A673 (cell line): ENCODE measurements around the gene HMBS. TPM values are rescaled to one million over a fixed set of nuclear protein-coding genes. Genes with fewer than 3 reads are reported as not detected.

Experiments
- BruUV-seq: library from RNA; stranded (reverse); fragments of 400-500 nt; replicated peaks from 2 replicates; lab custom pipeline; 2021; lab: Mats Ljungman, UMichigan
- CTCF ChIA-PET: fragments of 300-600 bp; sonication (Branson Sonifier 250); formaldehyde crosslinking; loops from one replicate; lab custom pipeline; 2022; ENCODE audit warnings: antibody characterized with exemption; lab: Charles Lee
- POLR2A ChIA-PET: fragments of 300-600 bp; sonication (Branson Sonifier 250); formaldehyde crosslinking; loops from one replicate; lab custom pipeline; 2022; ENCODE audit warnings: antibody characterized with exemption; ENCODE audit not compliant: low non-redundant PET; lab: Charles Lee
- DNase-seq: peaks from one replicate; pipeline ENCODE4 v3.0.0-alpha.2; 2015; ENCODE audit warnings: low spot score
- H3K27ac ChIP-seq: fragments of 200-600 bp; sonication (generic); 2 replicates; pipeline ENCODE4 v1.5.1; 2016; ENCODE audit warnings: mixed run types, low read depth, mild to moderate bottlenecking, mixed read lengths, antibody characterized with exemption, low read length; ENCODE audit not compliant: poor library complexity, severe bottlenecking
- H3K27me3 ChIP-seq: fragments of 200-600 bp; sonication (generic); replicated peaks from 2 replicates; pipeline ENCODE4 v1.6.1; 2017; ENCODE audit warnings: mixed run types, low read depth, mild to moderate bottlenecking, mixed read lengths, antibody characterized with exemption, low read length; ENCODE audit not compliant: insufficient read depth, poor library complexity
- H3K36me3 ChIP-seq: fragments of 200-600 bp; sonication (generic); 2 replicates; pipeline ENCODE4 v1.6.1; 2016; ENCODE audit warnings: mixed run types, mild to moderate bottlenecking, mixed read lengths, antibody characterized with exemption, low read length; ENCODE audit not compliant: insufficient read depth, poor library complexity, severe bottlenecking
- H3K4me1 ChIP-seq: fragments of 200-600 bp; sonication (generic); 2 replicates; pipeline ENCODE4 v1.6.1; 2017; ENCODE audit warnings: mixed run types, mild to moderate bottlenecking, mixed read lengths, antibody characterized with exemption, low read length; ENCODE audit not compliant: insufficient read depth, poor library complexity, severe bottlenecking
- H3K4me3 ChIP-seq: fragments of 200-600 bp; sonication (generic); 2 replicates; pipeline ENCODE4 v1.5.1; 2016; ENCODE audit warnings: low read depth, mixed run types, mild to moderate bottlenecking, mixed read lengths, low read length; ENCODE audit not compliant: poor library complexity, severe bottlenecking
- H3K9me3 ChIP-seq: fragments of 200-600 bp; sonication (generic); 2 replicates; pipeline ENCODE4 v1.6.1; 2016; ENCODE audit warnings: mixed run types, low read depth, mild to moderate bottlenecking, mixed read lengths, antibody characterized with exemption, low read length; ENCODE audit not compliant: poor library complexity, severe bottlenecking
- CTCF ChIP-seq: fragments of 300-800, 200-600 bp; sonication (generic); conservative IDR thresholded peaks from 2 replicates; pipeline ENCODE4 v1.5.1; 2017; ENCODE audit warnings: low read depth, mild to moderate bottlenecking, antibody characterized with exemption, low read length, moderate library complexity, mixed read lengths
- EZH2 ChIP-seq: fragments of 200-600 bp; sonication (generic); IDR thresholded peaks from 2 replicates; pipeline ENCODE4 v1.6.1; 2017; ENCODE audit warnings: borderline replicate concordance, low read depth, mild to moderate bottlenecking, mixed read lengths, antibody characterized with exemption, low read length; ENCODE audit not compliant: poor library complexity, severe bottlenecking
- intact Hi-C: fragments of 100-400 bp; cut with micrococcal nuclease; formaldehyde crosslinking; loops from one replicate; pipeline ENCODE4 v1.10.0; 2022; ENCODE audit not compliant: unreplicated experiment
- total RNA-seq: library from RNA; stranded (reverse); gene quantifications from 2 replicates; pipeline ENCODE4 v1.2.3, GENCODE V29; 2021

Gene HMBS
- total RNA-seq, 1 experiment from 2014 or later = 72.5 TPM

DNA sequence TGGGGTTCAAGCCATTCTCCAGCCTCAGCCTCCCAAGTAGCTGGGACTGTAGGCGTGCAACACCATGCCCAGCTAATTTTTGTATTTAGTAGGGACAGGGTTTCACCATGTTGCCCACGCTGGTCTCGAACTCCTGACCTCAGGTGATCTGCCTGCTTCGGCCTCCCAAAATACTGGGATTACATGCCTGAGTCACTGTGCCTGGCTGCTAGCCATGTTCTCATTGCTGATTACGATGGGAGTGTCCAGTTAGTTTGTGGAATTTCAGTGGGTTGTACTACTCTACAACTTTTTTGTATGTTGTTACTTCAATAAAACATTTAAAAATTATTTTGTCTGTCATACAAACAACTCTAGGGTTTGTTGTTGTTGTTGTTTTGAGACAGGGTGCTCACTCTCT is 21.9 kb upstream of the HMBS start:
- Histone ChIP-seq H3K9me3 (no peaks in the 10 kb centered on the region), H3K36me3 (no peaks in the 10 kb centered on the region), H3K4me3 (no peak overlapping the region), H3K27me3 (no peaks in the 10 kb centered on the region), H3K27ac (no peak overlapping the region), H3K4me1 (peaks cover 3% of the 10 kb centered on the region)
- ChIA-PET CTCF (no interaction called here), POLR2A (no interaction called here)
- intact Hi-C loops = no loop called here
- TF ChIP-seq EZH2 = no peak
- TF ChIP-seq CTCF = no peak
- DNase-seq = no peak
- no TSS peak for BruUV-seq

GRCh38 chr11:119065369-119065768 is 19.3 kb upstream of the HMBS start:
- TF ChIP-seq EZH2 (no peak), CTCF (peak; percentile 69)
- BruUV-seq = no TSS peak
- ChIA-PET POLR2A (no interaction called here), CTCF (interaction anchor here (0.6 to 1.1 kb wide), 6 partner anchors 9 to 896 kb away, joined by 3 to 7 read pairs (median 4); no protein-coding TSS in a partner anchor)
- peaks cover 4% of the 10 kb centered on the region for H3K36me3 ChIP-seq
- peak; percentile 70 for DNase-seq
- intact Hi-C loops = loop anchor here (5.0 kb wide), 1 partner anchor 37 kb away; the partner anchor contains the start of gene DPAGT1
- H3K27me3 ChIP-seq = no peaks in the 10 kb centered on the region
- H3K27ac ChIP-seq = no peak overlapping the region
- peaks cover 5% of the 10 kb centered on the region for H3K4me1 ChIP-seq
- no peaks in the 10 kb centered on the region for H3K9me3 ChIP-seq
- no peak overlapping the region for H3K4me3 ChIP-seq

DNA sequence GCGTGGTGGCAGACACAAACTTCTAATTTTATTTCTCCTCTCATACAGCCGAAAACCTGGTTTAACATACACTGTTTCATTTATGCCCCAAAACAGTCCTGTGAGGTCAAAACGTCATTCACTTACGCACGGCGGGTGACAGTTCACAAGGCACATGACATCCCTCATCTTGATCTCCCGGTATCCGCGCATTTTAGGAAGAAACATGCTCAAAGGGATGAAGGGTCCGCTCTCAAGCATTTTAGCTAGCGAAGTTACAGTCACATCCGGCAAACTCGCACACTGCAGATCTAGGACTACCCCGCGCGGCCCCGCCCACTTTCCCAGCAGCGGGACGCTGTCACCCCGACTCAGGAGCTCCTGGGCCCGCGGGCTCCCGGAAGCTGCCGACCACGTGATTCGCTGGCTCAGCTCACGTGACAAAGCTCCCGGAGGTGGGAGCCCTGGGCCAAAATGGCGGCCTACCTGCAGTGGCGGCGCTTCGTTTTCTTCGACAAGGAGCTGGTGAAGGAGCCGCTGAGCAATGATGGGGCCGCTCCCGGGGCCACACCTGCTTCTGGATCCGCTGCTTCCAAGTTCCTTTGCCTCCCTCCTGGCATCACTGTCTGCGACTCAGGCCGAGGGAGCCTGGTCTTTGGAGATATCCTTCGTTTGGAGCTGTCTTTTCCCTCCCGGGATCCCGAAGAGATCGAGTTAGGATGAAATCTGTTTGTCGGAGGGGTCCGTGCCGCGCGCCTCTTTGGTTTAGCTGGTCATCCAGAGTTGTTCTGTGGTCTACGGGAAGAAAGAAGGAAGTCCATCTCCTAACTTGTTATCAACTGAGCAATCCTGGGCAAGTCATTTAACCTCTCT is 17.1 kb upstream of the HMBS start, which contains the start of gene VPS11:
VPS11 (plus strand) TSS at position 448 of the 852 bp plus-strand sequence; CDS start at position 454, 6 bp downstream.
- Histone ChIP-seq H3K4me3 (peak within 1 kb of the TSS; percentile 71), H3K27ac (peak within 1 kb of the TSS; percentile 73), H3K36me3 (peaks cover 15% of the 10 kb centered on the region), H3K4me1 (peaks cover 5% of the 10 kb centered on the region), H3K27me3 (no peaks in the 10 kb centered on the region), H3K9me3 (no peaks in the 10 kb centered on the region)
- CTCF ChIA-PET = interaction anchor here (0.5 to 1.1 kb wide), 10 partner anchors 18 to 915 kb away, joined by 3 to 5 read pairs (median 3); partner anchors contain the start of genes CBL and SCN4B
- intact Hi-C loops = loop anchor here (1.0 to 5.0 kb wide), 3 partner anchors 19 to 130 kb away; partner anchors contain the start of gene DPAGT1
- TF ChIP-seq EZH2 = no peak
- TF ChIP-seq CTCF = no peak
- POLR2A ChIA-PET = interaction anchor here (0.7 to 1.1 kb wide), 3 partner anchors 11 to 156 kb away, joined by 4 to 15 read pairs (median 5); no protein-coding TSS in a partner anchor
- DNase-seq = peak; percentile 99
- TSS peak; percentile 75 for BruUV-seq
